Cardiac muscle cell (in vitro differentiated cells and primary cell): ENCODE data around the gene XPNPEP3. TPM values are rescaled to one million over a fixed set of nuclear protein-coding genes. Genes with fewer than 3 reads are reported as not detected.
"Not testable (repeated sequence)": the region's sequence is repeated elsewhere in the genome, so short reads cannot be mapped to it uniquely, and the experiment has no call there.

Source experiments
- DNase-seq, 2 donors: peaks; one replicate each; pipeline versions ENCODE4 v3.0.0 to v3.0.0-alpha.2; 2010 to 2017; ENCODE audit warnings: low read depth in 1 of 2, low spot score in 1 of 2
- H3K27ac ChIP-seq: fragments of 200-600 bp; sonication (generic); 2 replicates; pipeline ENCODE4 v1.5.1; 2016
- H3K27me3 ChIP-seq: fragments of 200-600 bp; sonication (generic); 2 replicates; pipeline ENCODE4 v1.6.0; 2016; ENCODE audit warnings: control low read depth
- H3K36me3 ChIP-seq: fragments of 200-600 bp; sonication (generic); 2 replicates; pipeline ENCODE4 v1.5.1; 2016; ENCODE audit warnings: control low read depth
- H3K4me1 ChIP-seq: fragments of 200-600 bp; sonication (generic); 2 replicates; pipeline ENCODE4 v1.8.1; 2017; ENCODE audit warnings: low read depth, mild to moderate bottlenecking, mixed run types
- H3K4me3 ChIP-seq: fragments of 200-600 bp; sonication (generic); 2 replicates; pipeline ENCODE4 v1.5.1; 2016; ENCODE audit warnings: mild to moderate bottlenecking
- H3K9me3 ChIP-seq: fragments of 200-600 bp; sonication (generic); 2 replicates; pipeline ENCODE4 v1.5.1; 2017; ENCODE audit warnings: low read depth, mild to moderate bottlenecking, control low read depth
- CTCF ChIP-seq: IDR thresholded peaks from 2 replicates; pipeline ENCODE4 v1.5.1; 2012; ENCODE audit warnings: low read depth, mild to moderate bottlenecking, low read length
- polyA plus RNA-seq: library from polyadenylated mRNA; unstranded; fragments of >200 nt; fragmentation: Nextera tagmentation; extraction: Ambion mirVana; gene quantifications from 2 replicates; pipeline ENCODE4 v1.2.1, GENCODE V29; 2016
- total RNA-seq: library from RNA; depleted of rRNA; stranded (reverse); fragments of >200 nt; gene quantifications from 2 replicates; pipeline ENCODE4 v1.2.3, GENCODE V29; 2016

Gene XPNPEP3
- total and polyA plus RNA-seq, 2 experiments from 2014 or later = 15.8 to 18.2 TPM

GRCh38 chr22:40826984-40827741 lies 29.8 kb upstream of the XPNPEP3 start:
- no peaks in the 10 kb centered on the region for H3K27me3 ChIP-seq
- DNase-seq = no peak
- no peaks in the 10 kb centered on the region for H3K9me3 ChIP-seq
- peak overlapping the region; percentile 71 for H3K27ac ChIP-seq
- peaks cover 4% of the 10 kb centered on the region for H3K4me1 ChIP-seq
- no peak overlapping the region for H3K4me3 ChIP-seq
- TF ChIP-seq CTCF = no peak
- peaks cover 82% of the 10 kb centered on the region for H3K36me3 ChIP-seq

- no peaks in the 10 kb centered on the region for H3K27me3 ChIP-seq
- no peak overlapping the region for H3K27ac ChIP-seq
- TF ChIP-seq CTCF = no peak
- no peak overlapping the region for H3K4me3 ChIP-seq
- DNase-seq = no peak
- no peaks in the 10 kb centered on the region for H3K9me3 ChIP-seq
- peaks cover 81% of the 10 kb centered on the region for H3K36me3 ChIP-seq
- H3K4me1 ChIP-seq = peaks cover 4% of the 10 kb centered on the region
These were observed 27.8 kb upstream of the XPNPEP3 start for GRCh38 chr22:40829131-40829530.

- no peak for DNase-seq
- Histone ChIP-seq H3K27ac (no peak overlapping the region), H3K4me3 (no peak overlapping the region), H3K4me1 (no peaks in the 10 kb centered on the region), H3K9me3 (no peaks in the 10 kb centered on the region), H3K36me3 (peaks cover 82% of the 10 kb centered on the region), H3K27me3 (no peaks in the 10 kb centered on the region)
- no peak for TF ChIP-seq CTCF
These were observed 22.3 kb upstream of the XPNPEP3 start for GRCh38 chr22:40834619-40835018.

GRCh38 chr22:40838486-40838885 lies 18.5 kb upstream of the XPNPEP3 start:
- no peak for TF ChIP-seq CTCF
- Histone ChIP-seq H3K4me3 (no peak overlapping the region), H3K27me3 (no peaks in the 10 kb centered on the region), H3K9me3 (no peaks in the 10 kb centered on the region), H3K4me1 (no peaks in the 10 kb centered on the region), H3K27ac (no peak overlapping the region), H3K36me3 (peaks cover 75% of the 10 kb centered on the region)
- no peak for DNase-seq

GRCh38 chr22:40844951-40845350 lies 12.0 kb upstream of the XPNPEP3 start:
- Histone ChIP-seq H3K27ac (no peak overlapping the region), H3K9me3 (no peaks in the 10 kb centered on the region), H3K27me3 (no peaks in the 10 kb centered on the region), H3K36me3 (peaks cover 75% of the 10 kb centered on the region), H3K4me3 (no peak overlapping the region), H3K4me1 (no peaks in the 10 kb centered on the region)
- no peak for TF ChIP-seq CTCF
- no peak for DNase-seq

- peaks cover 70% of the 10 kb centered on the region for H3K36me3 ChIP-seq
- not testable (repeated sequence) for DNase-seq
These were observed 11.1 kb upstream of the XPNPEP3 start for GRCh38 chr22:40845816-40846215.

More at GRCh38 chr22:40845816-40846215, 11.1 kb upstream of the XPNPEP3 start:
- H3K9me3 ChIP-seq, H3K4me3 ChIP-seq, H3K27ac ChIP-seq, H3K27me3 ChIP-seq, H3K4me1 ChIP-seq: not testable (repeated sequence)
